ENCODE results near the gene BGN.

BGN gene

DNA sequence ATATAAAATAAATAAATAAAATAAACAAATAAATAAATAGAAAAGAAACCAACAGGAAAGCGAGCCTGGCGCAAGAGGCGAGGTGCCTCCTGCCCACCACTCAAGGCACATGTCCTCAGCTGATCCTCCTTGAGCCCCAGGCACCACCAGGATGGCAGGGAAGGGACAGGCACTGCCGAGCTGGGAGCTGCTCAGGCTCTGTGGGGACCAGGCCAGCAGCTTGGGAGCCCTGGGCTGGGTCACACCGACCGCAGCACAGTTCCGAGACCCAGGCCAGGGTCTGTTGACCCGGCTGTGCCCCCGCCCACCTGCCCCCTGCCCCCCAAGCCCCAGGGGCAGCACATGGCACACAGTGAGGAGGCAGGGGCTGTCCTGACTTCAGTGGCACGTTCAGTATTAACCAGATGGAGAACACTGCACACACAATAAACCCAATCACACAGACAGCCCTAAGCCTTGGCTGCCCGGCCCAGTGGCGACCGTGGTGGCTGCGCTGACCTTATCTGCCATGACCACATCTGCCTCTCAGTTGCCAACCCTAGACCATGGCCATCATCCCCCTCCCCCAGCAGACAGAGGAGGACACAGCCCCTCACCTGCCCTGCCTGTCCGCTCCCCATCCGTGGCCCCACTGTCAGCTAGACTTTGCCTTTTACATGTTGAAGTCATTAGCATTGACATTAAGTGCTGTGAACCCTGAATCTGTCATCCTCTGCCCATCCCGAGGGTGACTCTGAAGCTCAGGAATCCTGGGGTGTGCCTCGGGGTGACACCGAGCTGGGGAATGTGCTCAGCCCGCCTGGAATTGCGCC is 46.0 kb upstream of the BGN start:
- in situ Hi-C loops (cut with MboI; ENCODE audit: low pct_unique_long_range_greater_than_20kb, low sequenced_read_pairs, unreplicated experiment), result no loop called here
- TF ChIP-seq CTCF (IDR thresholded peaks at IDR 0.05; ENCODE audit: extremely low read depth, insufficient read depth, missing control alignments), result no peak
- DNase-seq (ENCODE audit: low spot score), result no peak

GRCh38 chrX:153449368-153450113 is 45.2 kb upstream of the BGN start:
- no peak for TF ChIP-seq CTCF (IDR thresholded peaks at IDR 0.05; ENCODE audit: extremely low read depth, insufficient read depth, missing control alignments)
- in situ Hi-C loops (cut with MboI; ENCODE audit: low pct_unique_long_range_greater_than_20kb, low sequenced_read_pairs, unreplicated experiment), result no loop called here
- DNase-seq (ENCODE audit: low spot score), result no peak

GRCh38 chrX:153450114-153450948 is 44.4 kb upstream of the BGN start:
- no peak for TF ChIP-seq CTCF (IDR thresholded peaks at IDR 0.05; ENCODE audit: extremely low read depth, insufficient read depth, missing control alignments)
- in situ Hi-C loops (cut with MboI; ENCODE audit: low pct_unique_long_range_greater_than_20kb, low sequenced_read_pairs, unreplicated experiment), result no loop called here
- DNase-seq (ENCODE audit: low spot score), result no peak

DNA sequence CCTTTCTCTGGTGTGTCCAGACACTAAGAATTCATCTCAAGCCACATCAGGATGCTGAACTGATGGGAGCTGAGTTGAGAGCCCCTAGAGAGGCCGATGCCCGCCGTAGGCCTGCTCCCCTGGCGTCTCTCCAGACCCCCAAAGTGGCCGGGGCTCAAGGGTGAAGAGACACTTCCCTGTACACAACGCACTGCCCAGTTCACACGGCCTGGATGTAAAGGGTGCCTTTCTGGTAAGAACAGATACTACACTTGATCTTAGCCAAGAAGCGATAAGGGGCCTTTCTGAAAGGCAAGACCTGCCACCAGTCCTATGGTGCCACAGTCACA is 43.9 kb upstream of the BGN start:
- DNase-seq (ENCODE audit: low spot score), result no peak
- no peak for TF ChIP-seq CTCF (IDR thresholded peaks at IDR 0.05; ENCODE audit: extremely low read depth, insufficient read depth, missing control alignments)
- in situ Hi-C loops (cut with MboI; ENCODE audit: low pct_unique_long_range_greater_than_20kb, low sequenced_read_pairs, unreplicated experiment), result no loop called here

GRCh38 chrX:153454901-153455550 is 39.8 kb upstream of the BGN start:
- DNase-seq (ENCODE audit: low spot score), result no peak
- TF ChIP-seq CTCF (IDR thresholded peaks at IDR 0.05; ENCODE audit: extremely low read depth, insufficient read depth, missing control alignments), result no peak
- in situ Hi-C loops (cut with MboI; ENCODE audit: low pct_unique_long_range_greater_than_20kb, low sequenced_read_pairs, unreplicated experiment), result no loop called here

- in situ Hi-C loops (cut with MboI; ENCODE audit: low pct_unique_long_range_greater_than_20kb, low sequenced_read_pairs, unreplicated experiment), result no loop called here
- TF ChIP-seq CTCF (IDR thresholded peaks at IDR 0.05; ENCODE audit: extremely low read depth, insufficient read depth, missing control alignments), result no peak
- no peak for DNase-seq (ENCODE audit: low spot score)
Measured at GRCh38 chrX:153455571-153455970, 39.2 kb upstream of the BGN start.
